22Rv1 (cell line): ENCODE data around the gene DHX15.

Source experiments
- ZFX ChIP-seq: fragments of 450-650 bp; IDR thresholded peaks from 2 replicates; pipeline ENCODE4 v1.6.1; 2017; ENCODE audit warnings: antibody characterized with exemption, borderline replicate concordance
- TF ChIP-seq, protein P1 (sequence below): fragments of 450-650 bp; IDR thresholded peaks from 2 replicates; pipeline ENCODE4 v1.5.1; 2017; ENCODE audit warnings: mild to moderate bottlenecking

GRCh38 chr4:24583451-24584210 lies 723 bp downstream of the DHX15 start:
- TF ChIP-seq, protein P1, sequence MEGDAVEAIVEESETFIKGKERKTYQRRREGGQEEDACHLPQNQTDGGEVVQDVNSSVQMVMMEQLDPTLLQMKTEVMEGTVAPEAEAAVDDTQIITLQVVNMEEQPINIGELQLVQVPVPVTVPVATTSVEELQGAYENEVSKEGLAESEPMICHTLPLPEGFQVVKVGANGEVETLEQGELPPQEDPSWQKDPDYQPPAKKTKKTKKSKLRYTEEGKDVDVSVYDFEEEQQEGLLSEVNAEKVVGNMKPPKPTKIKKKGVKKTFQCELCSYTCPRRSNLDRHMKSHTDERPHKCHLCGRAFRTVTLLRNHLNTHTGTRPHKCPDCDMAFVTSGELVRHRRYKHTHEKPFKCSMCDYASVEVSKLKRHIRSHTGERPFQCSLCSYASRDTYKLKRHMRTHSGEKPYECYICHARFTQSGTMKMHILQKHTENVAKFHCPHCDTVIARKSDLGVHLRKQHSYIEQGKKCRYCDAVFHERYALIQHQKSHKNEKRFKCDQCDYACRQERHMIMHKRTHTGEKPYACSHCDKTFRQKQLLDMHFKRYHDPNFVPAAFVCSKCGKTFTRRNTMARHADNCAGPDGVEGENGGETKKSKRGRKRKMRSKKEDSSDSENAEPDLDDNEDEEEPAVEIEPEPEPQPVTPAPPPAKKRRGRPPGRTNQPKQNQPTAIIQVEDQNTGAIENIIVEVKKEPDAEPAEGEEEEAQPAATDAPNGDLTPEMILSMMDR = no peak
- no peak for TF ChIP-seq ZFX
